Measurements from ENCODE around the gene STK38L.

The STK38L gene

DNA sequence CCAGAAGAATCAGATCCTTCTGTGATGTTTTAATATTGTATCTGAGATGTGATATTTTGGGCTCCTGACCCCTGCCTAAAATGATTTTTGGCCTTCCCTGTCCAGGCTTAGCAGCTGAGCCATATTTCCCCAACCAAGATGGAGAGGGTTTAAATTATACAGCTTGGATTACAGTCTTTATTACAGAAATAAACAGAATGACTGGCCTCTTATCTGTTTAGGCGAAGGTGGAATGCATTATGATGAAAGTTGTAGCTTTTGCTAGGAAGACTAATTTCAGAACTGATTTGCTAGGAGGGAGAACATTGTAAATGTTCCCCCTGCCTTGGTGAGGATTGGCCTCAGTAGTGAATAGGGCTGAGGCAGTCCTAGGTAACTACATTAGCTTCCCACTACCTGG is 111.9 kb downstream of the STK38L start:
- DNase-seq: no peak

DNA sequence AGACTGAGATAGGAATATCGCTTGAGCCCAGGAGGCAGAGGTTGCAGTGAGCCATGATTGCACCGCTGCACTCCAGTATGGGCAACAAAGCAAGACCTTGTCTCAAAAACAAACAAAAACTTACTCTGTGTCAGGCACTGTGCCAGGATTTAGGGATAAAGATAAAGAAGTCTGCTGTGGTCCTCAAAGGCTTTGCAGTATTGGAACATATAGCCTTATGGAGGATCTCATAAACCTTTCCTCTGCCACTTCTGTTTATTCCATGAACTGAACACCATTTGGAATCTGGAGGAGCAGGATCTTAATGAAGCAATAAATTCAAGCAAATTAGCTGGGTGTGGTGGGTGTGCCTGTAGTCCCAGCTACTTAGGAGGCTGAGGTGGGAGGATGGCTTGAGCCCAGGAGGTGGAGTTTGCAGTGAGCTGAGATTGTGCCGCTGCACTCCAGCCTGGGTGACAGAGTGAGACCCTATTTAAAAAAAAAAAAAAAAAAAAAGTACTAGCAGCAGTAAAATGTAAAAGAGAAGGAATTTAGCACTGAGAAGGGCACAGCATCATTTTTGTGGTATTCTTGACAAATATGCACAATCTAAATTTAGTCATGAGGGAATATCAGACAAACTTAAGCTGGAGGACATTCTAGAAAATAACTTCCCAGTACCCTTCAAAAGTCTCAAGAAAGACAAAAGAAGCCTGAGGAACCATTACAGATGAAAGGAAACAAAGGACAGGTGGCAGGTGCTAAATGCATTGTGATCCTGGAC is 115.7 kb downstream of the STK38L start:
- no peak for DNase-seq

DNA sequence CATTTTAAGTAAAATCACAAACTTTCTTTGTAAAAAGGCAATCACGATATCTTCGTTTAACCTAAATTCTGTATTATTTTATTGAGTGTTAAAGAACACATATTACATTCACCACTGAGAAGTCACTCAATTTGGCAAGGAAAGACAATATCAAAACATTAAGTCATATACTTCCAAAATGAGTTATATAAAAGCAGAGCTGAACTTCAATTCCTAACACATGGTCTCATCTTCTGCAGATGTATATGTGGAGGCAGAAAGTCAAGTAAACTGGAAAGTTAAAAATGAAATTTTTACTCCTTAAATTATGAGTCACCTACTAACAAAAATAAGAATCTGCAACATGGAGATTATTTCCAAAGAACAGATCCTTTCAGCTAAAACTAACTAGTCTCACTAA is 117.3 kb downstream of the STK38L start:
- no peak for DNase-seq

DNA sequence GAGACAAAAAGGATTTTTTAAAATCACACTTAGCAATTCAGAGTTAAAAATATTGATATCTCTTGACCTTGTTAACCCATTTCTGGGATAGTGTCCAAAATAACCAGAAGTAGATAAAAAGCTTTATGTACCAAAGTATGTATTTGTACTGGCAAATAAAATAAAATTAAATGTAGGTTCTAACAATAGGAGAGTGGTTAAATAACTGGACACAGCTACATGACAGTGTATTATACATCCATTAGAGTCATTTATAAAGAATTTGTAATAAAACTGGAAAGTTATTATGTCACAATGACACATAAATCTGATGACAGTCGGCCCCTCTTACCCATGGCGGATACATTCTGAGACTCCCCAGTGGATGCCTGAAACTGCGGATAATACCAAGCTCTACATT is 122.5 kb downstream of the STK38L start:
- DNase-seq: no peak

DNA sequence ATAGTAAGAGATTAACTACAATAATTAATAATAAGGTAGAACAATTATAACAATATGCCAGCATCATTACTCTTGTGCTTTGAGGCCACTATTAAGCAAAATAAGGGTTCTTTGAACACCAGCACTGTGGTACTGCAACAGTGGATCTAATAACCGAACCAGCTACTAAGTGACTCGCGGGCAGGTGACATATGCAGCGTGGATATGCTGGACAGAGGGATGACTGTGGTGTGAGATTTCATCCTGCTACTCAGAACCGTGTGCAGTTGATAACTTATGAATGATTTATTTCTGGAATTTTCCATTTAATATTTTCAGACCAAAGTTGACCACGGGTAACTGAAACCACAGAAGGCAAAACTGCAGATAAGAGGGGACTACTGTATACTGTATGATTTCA is 123.0 kb downstream of the STK38L start:
- no peak for DNase-seq

Measured in CD4-positive, alpha-beta T cell treated with Interleukin-6 for 4 hours (primary cell).